Measurements from ENCODE around the gene SPATA16.

SPATA16 gene

DNA sequence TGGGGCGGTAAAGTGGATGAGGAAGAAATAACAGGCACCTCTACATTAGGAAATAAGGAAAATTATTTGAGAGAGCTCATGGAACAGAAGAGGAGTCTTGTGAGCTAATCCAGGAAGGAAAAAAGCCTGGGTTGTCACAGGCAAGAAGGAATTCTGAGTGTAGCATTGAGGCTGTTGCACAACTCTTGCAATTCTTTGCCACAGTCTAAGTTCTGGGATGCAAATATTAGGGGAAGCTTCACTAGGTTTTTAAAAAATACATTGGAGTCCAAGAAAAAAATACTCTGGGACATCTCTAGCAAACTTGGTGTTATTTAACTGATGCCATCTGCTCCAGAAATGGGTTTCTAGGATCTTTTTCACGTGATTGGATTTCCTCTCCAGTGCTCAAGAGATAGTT, 122.3 kb downstream of the SPATA16 start:
- no peak overlapping the region for H3K27ac Mint-ChIP-seq (ENCODE audit: low read depth)
- H3K4me1 Mint-ChIP-seq: no peaks in the 10 kb centered on the region
- no peak for DNase-seq (ENCODE audit: low spot score in 2 of 2)
- H3K9me3 Mint-ChIP-seq: peaks cover 5% of the 10 kb centered on the region
- no peak for ATAC-seq (replicated peaks; ENCODE audit: extremely low read depth, poor library complexity, severe bottlenecking)
- no peak overlapping the region for H3K4me3 Mint-ChIP-seq
- no peaks in the 10 kb centered on the region for H3K27me3 Mint-ChIP-seq
- no peaks in the 10 kb centered on the region for H3K36me3 Mint-ChIP-seq (ENCODE audit: insufficient read depth)

DNA sequence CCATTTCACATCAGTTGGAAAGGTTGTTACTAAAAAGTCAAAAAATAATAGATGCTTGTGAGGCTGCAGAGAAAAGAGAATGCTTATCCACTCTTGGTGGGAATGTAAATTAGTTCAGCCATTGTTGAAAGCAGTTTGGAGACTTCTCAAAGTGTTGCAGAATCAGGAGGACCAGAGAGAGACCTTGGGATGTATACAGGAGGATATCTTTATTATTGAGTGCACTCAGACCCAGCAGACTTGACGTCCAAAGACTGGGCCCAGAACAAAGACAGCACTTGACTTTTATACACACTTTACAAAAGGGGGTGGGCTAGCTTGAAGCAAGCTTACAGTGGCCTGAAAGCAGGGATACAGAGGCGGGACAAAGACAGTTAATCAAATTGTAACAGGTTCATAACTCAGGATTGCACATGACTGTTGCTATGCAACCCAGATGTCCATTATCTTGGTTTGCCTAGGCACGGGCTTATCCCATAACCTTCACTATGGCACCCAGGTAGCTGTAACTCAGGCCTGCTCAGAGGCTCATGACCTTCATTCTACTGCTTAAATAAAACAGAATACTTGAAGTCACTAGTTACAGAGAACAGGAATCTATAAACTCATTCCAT, 127.7 kb downstream of the SPATA16 start:
- Mint-ChIP-seq H3K4me3 (no peak overlapping the region), H3K36me3 (ENCODE audit: insufficient read depth) (no peaks in the 10 kb centered on the region), H3K4me1 (no peaks in the 10 kb centered on the region), H3K9me3 (no peaks in the 10 kb centered on the region), H3K27ac (ENCODE audit: low read depth) (no peak overlapping the region), H3K27me3 (no peaks in the 10 kb centered on the region)
- no peak for DNase-seq (ENCODE audit: low spot score in 2 of 2)
- no peak for ATAC-seq (replicated peaks; ENCODE audit: extremely low read depth, poor library complexity, severe bottlenecking)

DNA sequence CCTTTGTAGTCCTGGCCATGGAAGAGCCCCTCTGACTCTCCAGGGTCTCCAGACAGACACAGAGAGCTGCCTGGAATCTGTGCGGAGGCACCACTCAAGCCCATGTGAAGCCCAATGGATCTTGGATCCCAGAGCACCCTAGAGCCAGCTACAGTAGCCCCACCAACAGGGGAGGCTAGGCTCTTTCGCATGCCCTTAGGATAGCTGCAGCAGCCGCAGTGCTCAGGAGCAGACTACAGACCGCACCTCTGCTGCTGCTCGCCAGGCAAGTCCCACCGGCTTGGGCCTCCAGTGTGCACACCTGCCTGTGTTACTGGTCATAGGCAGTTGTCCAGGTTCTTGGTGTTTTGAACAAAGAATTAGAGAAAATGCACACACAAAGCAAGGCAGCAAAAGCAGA, 131.6 kb downstream of the SPATA16 start:
- ATAC-seq (replicated peaks; ENCODE audit: extremely low read depth, poor library complexity, severe bottlenecking) (no peak), DNase-seq (ENCODE audit: low spot score in 2 of 2) (no peak)
- no peak overlapping the region for H3K4me3 Mint-ChIP-seq
- H3K36me3 Mint-ChIP-seq (ENCODE audit: insufficient read depth): no peaks in the 10 kb centered on the region
- H3K4me1 Mint-ChIP-seq: no peaks in the 10 kb centered on the region
- no peaks in the 10 kb centered on the region for H3K27me3 Mint-ChIP-seq
- H3K27ac Mint-ChIP-seq (ENCODE audit: low read depth): no peak overlapping the region
- H3K9me3 Mint-ChIP-seq: no peaks in the 10 kb centered on the region

- DNase-seq (ENCODE audit: low spot score in 2 of 2) (no peak), ATAC-seq (replicated peaks; ENCODE audit: extremely low read depth, poor library complexity, severe bottlenecking) (no peak)
- Mint-ChIP-seq H3K27ac (ENCODE audit: low read depth) (no peak overlapping the region), H3K27me3 (no peaks in the 10 kb centered on the region), H3K9me3 (no peaks in the 10 kb centered on the region), H3K4me1 (no peaks in the 10 kb centered on the region), H3K4me3 (no peak overlapping the region), H3K36me3 (ENCODE audit: insufficient read depth) (no peaks in the 10 kb centered on the region)
Observed at GRCh38 chr3:173008978-173009377, 132.1 kb downstream of the SPATA16 start.

DNA sequence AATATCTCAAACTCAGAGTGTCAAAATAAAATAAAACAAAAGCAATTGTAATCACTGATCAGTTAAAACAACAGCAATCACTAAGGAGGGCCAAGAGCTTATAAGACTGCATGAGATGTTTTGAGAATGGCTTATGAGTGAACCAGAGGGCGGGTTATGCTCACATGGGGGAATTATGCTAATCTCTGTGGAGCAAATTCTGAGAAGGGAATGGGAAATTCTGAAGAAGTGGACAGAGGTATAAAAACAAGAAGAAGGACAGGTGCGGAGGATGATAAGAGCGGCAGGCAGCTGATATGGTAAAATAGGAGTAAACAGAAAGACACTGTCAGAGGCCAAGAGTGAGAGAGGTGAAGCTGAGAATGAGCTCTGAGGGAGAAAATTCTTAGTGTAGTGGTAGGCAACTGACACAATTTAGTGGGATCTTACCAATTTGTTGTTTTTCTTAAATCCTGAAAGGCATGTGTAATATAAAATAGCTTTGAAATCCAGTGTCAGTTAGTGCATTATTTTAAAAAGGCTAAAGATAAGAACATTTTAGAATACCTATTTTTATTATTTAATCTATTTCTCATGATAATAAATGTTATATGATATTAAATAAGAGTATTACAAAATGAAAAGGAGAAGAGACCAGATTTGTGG, 133.8 kb downstream of the SPATA16 start:
- DNase-seq (ENCODE audit: low spot score in 2 of 2) (no peak), ATAC-seq (replicated peaks; ENCODE audit: extremely low read depth, poor library complexity, severe bottlenecking) (no peak)
- Mint-ChIP-seq H3K36me3 (ENCODE audit: insufficient read depth) (no peaks in the 10 kb centered on the region), H3K4me1 (no peaks in the 10 kb centered on the region), H3K27ac (ENCODE audit: low read depth) (no peak overlapping the region), H3K27me3 (no peaks in the 10 kb centered on the region), H3K9me3 (no peaks in the 10 kb centered on the region), H3K4me3 (no peak overlapping the region)

GRCh38 chr3:173006006-173006405, 135.0 kb downstream of the SPATA16 start:
- ATAC-seq (replicated peaks; ENCODE audit: extremely low read depth, poor library complexity, severe bottlenecking): no peak
- Mint-ChIP-seq H3K36me3 (ENCODE audit: insufficient read depth) (no peaks in the 10 kb centered on the region), H3K9me3 (peaks cover under 1% of the 10 kb centered on the region), H3K4me1 (no peaks in the 10 kb centered on the region), H3K27me3 (no peaks in the 10 kb centered on the region), H3K4me3 (no peak overlapping the region), H3K27ac (ENCODE audit: low read depth) (no peak overlapping the region)
- no peak for DNase-seq (ENCODE audit: low spot score in 2 of 2)

DNA sequence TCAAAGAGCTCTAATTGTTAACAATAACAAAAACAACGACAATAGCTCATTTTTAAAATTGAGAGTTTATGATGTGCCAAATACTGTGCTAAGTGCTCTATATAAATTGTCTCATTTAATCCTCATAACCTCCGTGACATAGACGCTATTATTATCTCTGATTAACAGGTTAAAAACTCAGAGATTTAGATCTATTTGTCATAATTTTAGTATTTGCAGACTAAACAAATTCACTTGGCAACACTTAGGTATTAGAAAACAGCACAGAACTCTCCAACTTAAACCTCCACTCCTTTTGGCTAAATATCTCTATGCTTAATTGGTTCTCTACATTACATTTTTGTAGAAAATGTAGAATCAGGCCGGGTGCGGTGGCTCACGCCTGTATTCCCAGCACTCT, 136.4 kb downstream of the SPATA16 start:
- no peaks in the 10 kb centered on the region for H3K27me3 Mint-ChIP-seq
- H3K27ac Mint-ChIP-seq (ENCODE audit: low read depth): no peak overlapping the region
- peaks cover 8% of the 10 kb centered on the region for H3K9me3 Mint-ChIP-seq
- no peak for DNase-seq (ENCODE audit: low spot score in 2 of 2)
- H3K4me3 Mint-ChIP-seq: no peak overlapping the region
- ATAC-seq (replicated peaks; ENCODE audit: extremely low read depth, poor library complexity, severe bottlenecking): no peak
- H3K4me1 Mint-ChIP-seq: no peaks in the 10 kb centered on the region
- H3K36me3 Mint-ChIP-seq (ENCODE audit: insufficient read depth): no peaks in the 10 kb centered on the region

- no peak for ATAC-seq (replicated peaks; ENCODE audit: extremely low read depth, poor library complexity, severe bottlenecking)
- peaks cover 8% of the 10 kb centered on the region for H3K9me3 Mint-ChIP-seq
- DNase-seq (ENCODE audit: low spot score in 2 of 2): no peak
- no peaks in the 10 kb centered on the region for H3K27me3 Mint-ChIP-seq
- H3K4me1 Mint-ChIP-seq: no peaks in the 10 kb centered on the region
- H3K4me3 Mint-ChIP-seq: no peak overlapping the region
- H3K27ac Mint-ChIP-seq (ENCODE audit: low read depth): no peak overlapping the region
- H3K36me3 Mint-ChIP-seq (ENCODE audit: insufficient read depth): no peaks in the 10 kb centered on the region
Observed at GRCh38 chr3:173003956-173004355, 137.1 kb downstream of the SPATA16 start.

DNA sequence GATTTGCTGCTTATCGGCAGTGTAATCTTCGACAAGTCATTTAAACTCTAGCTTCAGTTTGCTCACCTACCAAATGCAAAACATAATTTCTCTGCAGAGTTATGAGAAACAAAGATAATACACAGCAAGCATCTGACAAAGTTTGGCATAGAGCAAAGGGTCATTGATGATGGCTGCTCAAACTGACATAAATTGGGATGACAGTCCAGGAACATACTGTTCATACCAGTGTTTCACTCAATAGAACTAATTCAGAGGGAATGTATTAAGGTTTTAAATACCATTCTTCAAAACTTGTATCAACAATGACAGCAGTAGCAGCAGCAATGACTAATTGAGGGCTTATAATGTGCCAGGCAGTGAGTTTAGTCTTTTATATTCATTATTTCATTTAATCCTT, 137.6 kb downstream of the SPATA16 start:
- ATAC-seq (replicated peaks; ENCODE audit: extremely low read depth, poor library complexity, severe bottlenecking) (no peak), DNase-seq (ENCODE audit: low spot score in 2 of 2) (no peak)
- no peaks in the 10 kb centered on the region for H3K27me3 Mint-ChIP-seq
- H3K9me3 Mint-ChIP-seq: peaks cover 8% of the 10 kb centered on the region
- H3K4me3 Mint-ChIP-seq: no peak overlapping the region
- H3K27ac Mint-ChIP-seq (ENCODE audit: low read depth): no peak overlapping the region
- no peaks in the 10 kb centered on the region for H3K4me1 Mint-ChIP-seq
- H3K36me3 Mint-ChIP-seq (ENCODE audit: insufficient read depth): no peaks in the 10 kb centered on the region

- Mint-ChIP-seq H3K4me3 (no peak overlapping the region), H3K9me3 (peaks cover 8% of the 10 kb centered on the region), H3K36me3 (ENCODE audit: insufficient read depth) (no peaks in the 10 kb centered on the region), H3K27ac (ENCODE audit: low read depth) (no peak overlapping the region), H3K27me3 (no peaks in the 10 kb centered on the region), H3K4me1 (no peaks in the 10 kb centered on the region)
- ATAC-seq (replicated peaks; ENCODE audit: extremely low read depth, poor library complexity, severe bottlenecking): no peak
- no peak for DNase-seq (ENCODE audit: low spot score in 2 of 2)
Observed at GRCh38 chr3:173001622-173002021, 139.4 kb downstream of the SPATA16 start.

DNA sequence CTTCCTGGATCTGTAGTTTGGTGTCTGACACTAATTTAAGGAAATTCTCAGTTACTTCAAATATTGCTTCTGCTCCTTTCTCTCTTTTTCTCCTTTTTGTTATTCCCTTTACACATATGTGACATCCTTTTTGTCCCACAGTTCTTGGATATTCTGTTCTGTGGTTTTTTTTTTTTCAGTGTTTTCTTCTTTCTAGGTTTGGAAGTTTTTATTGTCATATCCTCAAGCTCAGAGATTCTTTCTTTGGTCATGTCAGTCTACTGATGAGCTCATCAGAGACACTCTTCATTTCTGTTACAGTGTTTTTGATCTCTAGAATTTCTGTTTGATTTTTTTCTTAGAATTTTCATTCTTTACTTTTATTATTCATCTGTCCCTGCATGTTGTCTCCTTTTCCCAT, 140.5 kb downstream of the SPATA16 start:
- Mint-ChIP-seq H3K4me3 (no peak overlapping the region), H3K9me3 (peaks cover 8% of the 10 kb centered on the region), H3K4me1 (no peaks in the 10 kb centered on the region), H3K27ac (ENCODE audit: low read depth) (no peak overlapping the region), H3K36me3 (ENCODE audit: insufficient read depth) (no peaks in the 10 kb centered on the region), H3K27me3 (no peaks in the 10 kb centered on the region)
- DNase-seq (ENCODE audit: low spot score in 2 of 2): no peak
- no peak for ATAC-seq (replicated peaks; ENCODE audit: extremely low read depth, poor library complexity, severe bottlenecking)

DNA sequence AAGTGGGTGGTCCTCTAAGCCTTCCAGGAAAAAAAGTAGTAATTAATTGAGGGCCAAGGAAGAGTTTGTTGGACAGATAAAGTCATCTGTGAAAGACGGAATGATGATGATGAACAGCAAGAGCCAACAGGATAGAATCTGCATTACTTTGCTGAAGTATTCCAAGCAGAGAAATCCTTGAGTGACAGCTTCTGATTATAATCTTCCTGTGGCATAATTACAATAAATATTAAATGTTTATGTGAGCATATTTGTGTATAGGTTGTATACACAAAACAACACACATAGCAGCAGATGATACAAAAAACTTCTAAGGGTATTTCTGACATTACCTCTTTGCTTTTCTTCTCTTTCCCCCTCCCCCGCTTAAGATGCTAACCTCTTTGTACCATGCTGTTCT, 147.6 kb downstream of the SPATA16 start:
- DNase-seq (ENCODE audit: low spot score in 2 of 2): no peak
- no peaks in the 10 kb centered on the region for H3K4me1 Mint-ChIP-seq
- no peaks in the 10 kb centered on the region for H3K36me3 Mint-ChIP-seq (ENCODE audit: insufficient read depth)
- ATAC-seq (replicated peaks; ENCODE audit: extremely low read depth, poor library complexity, severe bottlenecking): no peak
- H3K4me3 Mint-ChIP-seq: no peak overlapping the region
- no peaks in the 10 kb centered on the region for H3K9me3 Mint-ChIP-seq
- H3K27ac Mint-ChIP-seq (ENCODE audit: low read depth): no peak overlapping the region
- H3K27me3 Mint-ChIP-seq: no peaks in the 10 kb centered on the region

GRCh38 chr3:172991424-172991996, 149.5 kb downstream of the SPATA16 start:
- no peak overlapping the region for H3K27ac Mint-ChIP-seq (ENCODE audit: low read depth)
- no peaks in the 10 kb centered on the region for H3K9me3 Mint-ChIP-seq

More at GRCh38 chr3:172991424-172991996, 149.5 kb downstream of the SPATA16 start:
- DNase-seq (ENCODE audit: low spot score in 2 of 2): no peak
- H3K4me3 Mint-ChIP-seq: no peak overlapping the region
- ATAC-seq (replicated peaks; ENCODE audit: extremely low read depth, poor library complexity, severe bottlenecking): no peak
- no peaks in the 10 kb centered on the region for H3K27me3 Mint-ChIP-seq
- no peaks in the 10 kb centered on the region for H3K36me3 Mint-ChIP-seq (ENCODE audit: insufficient read depth)
- no peaks in the 10 kb centered on the region for H3K4me1 Mint-ChIP-seq

All from central memory CD8-positive, alpha-beta T cell (primary cell).